HEK293 (cell line): ENCODE measurements around the gene SAP25.

ENCODE experiments used
- CTCF ChIA-PET: fragments of 350-600 bp; formaldehyde crosslinking; extraction: SDS; loops from one replicate; lab custom pipeline; 2021; ENCODE audit warnings: antibody characterized with exemption; lab: Yijun Ruan, JAX
- POLR2A ChIA-PET: fragments of 300-600 bp; formaldehyde crosslinking; extraction: SDS; loops from one replicate; lab custom pipeline; 2020; ENCODE audit warnings: antibody characterized with exemption, inconsistent platforms; lab: Yijun Ruan, JAX
- H3K27ac ChIP-seq: fragments of 200-500 bp; sonication (Bioruptor generic); 2 replicates; pipeline ENCODE4 v1.5.1; 2014; ENCODE audit warnings: low read depth, low read length, control low read depth, inconsistent platforms; ENCODE audit errors: extremely low read depth
- H3K36me3 ChIP-seq, 2 experiments: fragments of 200-500 bp in 1 of 2; sonication (Bioruptor generic) in 1 of 2; 1 replicate in 1 of 2; 2 replicates in 1 of 2; pipeline ENCODE4 v1.5.1; 2014 to 2017; ENCODE audit warnings: inconsistent platforms in 2 of 2, low read length in 2 of 2; ENCODE audit not compliant: control insufficient read depth in 2 of 2, insufficient read depth in 1 of 2
- H3K4me1 ChIP-seq: fragments of 200-500 bp; sonication (Bioruptor generic); 2 replicates; pipeline ENCODE4 v1.5.1; 2014; ENCODE audit warnings: mild to moderate bottlenecking, low read length, inconsistent platforms; ENCODE audit not compliant: control insufficient read depth, insufficient read depth
- H3K4me3 ChIP-seq: 2 replicates; pipeline ENCODE4 v1.5.1; 2011; ENCODE audit warnings: low read depth, mild to moderate bottlenecking, control low read depth, low read length, moderate library complexity
- H3K9me3 ChIP-seq: fragments of 200-500 bp; sonication (Bioruptor generic); 2 replicates; pipeline ENCODE4 v1.5.1; 2014; ENCODE audit warnings: low read depth, low read length, inconsistent platforms; ENCODE audit not compliant: control insufficient read depth, insufficient read depth
- EGR2 ChIP-seq: fragments of 450-650 bp; formaldehyde crosslinking; IDR thresholded peaks from 2 replicates; pipeline ENCODE4 v1.5.1; 2016; ENCODE audit warnings: low read depth, missing biosample characterization, missing genetic modification characterization
- IKZF3 ChIP-seq: fragments of 450-650 bp; IDR thresholded peaks from 2 replicates; pipeline ENCODE4 v1.5.0; 2018; ENCODE audit warnings: missing biosample characterization, mild to moderate bottlenecking, missing genetic modification characterization, moderate library complexity
- KLF10 ChIP-seq: fragments of 450-650 bp; IDR thresholded peaks from 2 replicates; pipeline ENCODE4 v1.5.1; 2018; ENCODE audit warnings: missing biosample characterization, mild to moderate bottlenecking, missing genetic modification characterization
- KLF16 ChIP-seq: fragments of 450-650 bp; formaldehyde crosslinking; IDR thresholded peaks from 2 replicates; pipeline ENCODE4 v1.5.1; 2017; ENCODE audit warnings: missing biosample characterization, missing genetic modification characterization
- KLF9 ChIP-seq: fragments of 450-650 bp; formaldehyde crosslinking; IDR thresholded peaks from 2 replicates; pipeline ENCODE4 v1.5.1; 2016; ENCODE audit warnings: missing biosample characterization, missing genetic modification characterization, low read depth
- OSR2 ChIP-seq: fragments of 450-650 bp; formaldehyde crosslinking; IDR thresholded peaks from 2 replicates; pipeline ENCODE4 v1.5.1; 2016; ENCODE audit warnings: missing biosample characterization, missing genetic modification characterization
- PRDM10 ChIP-seq: fragments of 450-650 bp; formaldehyde crosslinking; IDR thresholded peaks from 2 replicates; pipeline ENCODE4 v1.5.1; 2016; ENCODE audit warnings: missing biosample characterization, missing genetic modification characterization
- SP2 ChIP-seq: fragments of 450-650 bp; formaldehyde crosslinking; IDR thresholded peaks from 2 replicates; pipeline ENCODE4 v1.5.1; 2016; ENCODE audit warnings: missing biosample characterization, missing genetic modification characterization
- SP3 ChIP-seq: fragments of 450-650 bp; formaldehyde crosslinking; IDR thresholded peaks from 2 replicates; pipeline ENCODE4 v1.5.1; 2016; ENCODE audit warnings: missing biosample characterization, missing genetic modification characterization
- WT1 ChIP-seq: fragments of 450-650 bp; formaldehyde crosslinking; IDR thresholded peaks from 2 replicates; pipeline ENCODE4 v1.5.1; 2016; ENCODE audit warnings: missing biosample characterization, missing genetic modification characterization
- ZBTB10 ChIP-seq: fragments of 450-650 bp; formaldehyde crosslinking; IDR thresholded peaks from 2 replicates; pipeline ENCODE4 v1.5.1; 2016; ENCODE audit warnings: missing biosample characterization, missing genetic modification characterization
- ZEB2 ChIP-seq: fragments of 450-650 bp; formaldehyde crosslinking; IDR thresholded peaks from 2 replicates; pipeline ENCODE4 v1.5.1; 2016; ENCODE audit warnings: missing biosample characterization, missing genetic modification characterization
- ZNF10 ChIP-seq: fragments of 450-650 bp; formaldehyde crosslinking; IDR thresholded peaks from 2 replicates; pipeline ENCODE4 v1.5.1; 2017; ENCODE audit warnings: missing biosample characterization, missing genetic modification characterization
- ZNF140 ChIP-seq: fragments of 450-650 bp; formaldehyde crosslinking; IDR thresholded peaks from 2 replicates; pipeline ENCODE4 v1.5.1; 2016; ENCODE audit warnings: missing biosample characterization, missing genetic modification characterization
- ZNF148 ChIP-seq: fragments of 450-650 bp; formaldehyde crosslinking; IDR thresholded peaks from 2 replicates; pipeline ENCODE4 v1.5.0; 2017; ENCODE audit warnings: missing biosample characterization, missing genetic modification characterization, borderline replicate concordance
- ZNF341 ChIP-seq: fragments of 450-650 bp; formaldehyde crosslinking; IDR thresholded peaks from 2 replicates; pipeline ENCODE4; 2016; ENCODE audit warnings: low read depth, missing biosample characterization, missing genetic modification characterization
- ZNF366 ChIP-seq: fragments of 450-650 bp; formaldehyde crosslinking; conservative IDR thresholded peaks from 2 replicates; pipeline ENCODE4 v1.5.1; 2016; ENCODE audit warnings: missing biosample characterization, missing genetic modification characterization
- ZNF398 ChIP-seq: fragments of 450-650 bp; formaldehyde crosslinking; IDR thresholded peaks from 2 replicates; pipeline ENCODE4 v1.5.1; 2017; ENCODE audit warnings: missing biosample characterization, missing genetic modification characterization
- ZNF426 ChIP-seq: fragments of 450-650 bp; formaldehyde crosslinking; IDR thresholded peaks from 2 replicates; pipeline ENCODE4 v1.5.1; 2017; ENCODE audit warnings: missing biosample characterization, missing genetic modification characterization, mild to moderate bottlenecking, inconsistent platforms, moderate library complexity
- ZNF596 ChIP-seq: fragments of 450-650 bp; IDR thresholded peaks from 2 replicates; pipeline ENCODE4 v1.5.0; 2018; ENCODE audit warnings: missing biosample characterization, mild to moderate bottlenecking, missing genetic modification characterization, moderate library complexity
- ZNF600 ChIP-seq: fragments of 450-650 bp; formaldehyde crosslinking; IDR thresholded peaks from 2 replicates; pipeline ENCODE4 v1.5.1; 2016; ENCODE audit warnings: missing biosample characterization, missing genetic modification characterization
- ZSCAN30 ChIP-seq: fragments of 450-650 bp; IDR thresholded peaks from 2 replicates; pipeline ENCODE4 v1.5.1; 2018; ENCODE audit warnings: missing biosample characterization, mild to moderate bottlenecking, missing genetic modification characterization, moderate library complexity
- ZSCAN4 ChIP-seq: fragments of 450-650 bp; formaldehyde crosslinking; IDR thresholded peaks from 2 replicates; pipeline ENCODE4 v1.5.1; 2017; ENCODE audit warnings: missing biosample characterization, missing genetic modification characterization

Gene SAP25

GRCh38 chr7:100602889-100603725 lies 29.4 kb upstream of the SAP25 start:
- CTCF ChIA-PET = interaction anchor here (0.7 to 1.4 kb wide), 4 partner anchors 12 to 39 kb away, joined by 3 to 4 read pairs (median 4); partner anchors contain the start of genes FBXO24 and LRCH4
- Histone ChIP-seq H3K4me3 (no peak overlapping the region), H3K9me3 (no peaks in the 10 kb centered on the region), H3K36me3 (peaks cover 0 to 3% of the 10 kb centered on the region in 2 experiments; a peak in 1 of 3 replicates), H3K27ac (peak overlapping the region; percentile 55; the same call in 1 of the 2 replicates), H3K4me1 (peaks cover 17% of the 10 kb centered on the region)
- POLR2A ChIA-PET = interaction anchor here (0.7 to 3.4 kb wide), 7 partner anchors 9 to 1641 kb away, joined by 3 to 64 read pairs (median 4); partner anchors contain the start of genes AGFG2, FBXO24, LRCH4 and MOSPD3
- TF ChIP-seq ZNF426 (no peak), OSR2 (tag by site-specific recombination) (peak; percentile 67; the same call in 1 of the 2 replicates), ZNF600 (tag by site-specific recombination) (peak; percentile 38; the same call in 1 of the 2 replicates), ZNF10 (0 out of 2 replicates have a peak, but pooled peaks have one; percentile 32), ZNF398 (tag by site-specific recombination) (peak; percentile 65; the same call in 1 of the 2 replicates), ZNF596 (0 out of 2 replicates have a peak, but pooled peaks have one; percentile 7), ZNF341 (tag by site-specific recombination) (peak; percentile 62), KLF10 (tag by site-specific recombination) (no peak), SP3 (peak; percentile 42; the same call in 1 of the 2 replicates), ZNF140 (tag by site-specific recombination) (no peak), ZEB2 (tag by site-specific recombination) (peak; percentile 57; the same call in 1 of the 2 replicates), PRDM10 (tag by site-specific recombination) (peak; percentile 97), ZBTB10 (peak; percentile 19; the same call in 1 of the 2 replicates), KLF16 (tag by site-specific recombination) (0 out of 2 replicates have a peak, but pooled peaks have one; percentile 25), ZNF366 (tag by site-specific recombination) (peak; percentile 72), ZNF148 (tag by site-specific recombination) (no peak), WT1 (tag by site-specific recombination) (peak; percentile 36; the same call in 1 of the 2 replicates), ZSCAN30 (peak; percentile 88), SP2 (tag by site-specific recombination) (peak; percentile 75), IKZF3 (tag by site-specific recombination) (peak; percentile 72; the same call in 1 of the 2 replicates), KLF9 (tag by site-specific recombination) (peak; percentile 15; the same call in 1 of the 2 replicates), EGR2 (0 out of 2 replicates have a peak, but pooled peaks have one; percentile 20), ZSCAN4 (no peak)
